GM12874 (cell line): ENCODE measurements around the gene TMEM187.

ENCODE experiments used
- CTCF ChIP-seq: IDR thresholded peaks from 2 replicates; pipeline ENCODE4 v1.5.1; 2011; ENCODE audit warnings: low read depth, mild to moderate bottlenecking, control low read depth, low read length, moderate library complexity; ENCODE audit not compliant: insufficient read depth

The TMEM187 gene

GRCh38 chrX:154019061-154019621 is 46.6 kb downstream of the TMEM187 start:
- no peak for TF ChIP-seq CTCF

DNA sequence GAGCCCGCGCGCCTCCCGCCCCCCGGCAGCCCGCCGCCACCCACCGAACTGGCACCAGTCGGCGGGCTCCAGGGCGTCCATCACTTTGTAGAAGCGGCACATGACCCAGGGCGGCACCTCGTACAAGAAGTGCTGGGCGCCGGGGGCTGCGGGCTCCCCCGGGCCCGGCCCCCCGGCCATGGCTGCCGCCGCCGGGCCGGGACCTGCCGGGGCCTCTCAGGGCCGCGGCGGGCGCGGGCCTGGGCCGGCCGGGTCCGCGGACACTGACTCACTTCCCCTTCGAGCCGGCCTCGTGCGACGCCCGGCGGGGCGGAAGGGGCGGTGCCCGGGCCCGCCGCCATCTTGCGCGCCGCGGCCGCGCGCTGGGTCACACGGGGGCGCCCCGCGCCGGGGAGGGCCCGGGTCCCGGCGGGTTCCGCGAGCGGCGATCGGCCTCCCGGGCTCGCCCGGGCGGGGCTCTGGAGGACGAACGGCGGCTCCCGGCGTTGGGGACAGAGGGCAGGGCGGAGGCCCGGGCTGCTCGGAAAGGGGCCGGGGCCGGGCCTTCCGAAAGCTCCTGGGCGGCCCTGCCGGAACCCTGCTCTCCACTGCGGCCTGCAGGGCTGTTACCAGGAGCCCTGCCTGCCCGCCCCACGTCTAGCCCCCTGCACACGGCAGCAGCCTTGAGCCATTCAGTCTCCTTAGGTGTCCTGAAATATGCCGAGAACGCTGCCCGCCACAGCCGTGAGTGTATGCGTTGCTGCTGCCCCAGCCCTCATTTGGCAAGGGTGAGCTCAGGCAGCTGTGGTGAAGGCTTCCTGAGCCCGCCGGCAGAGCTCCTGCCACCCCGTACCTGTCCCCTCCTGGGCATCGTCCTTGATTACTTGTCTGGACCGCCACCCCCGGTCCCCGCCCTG is 47.3 kb downstream of the TMEM187 start, which contains the start of gene IRAK1:
TSS of gene IRAK1 (minus strand) at position 270 of the 896 bp plus-strand sequence. CDS start at position 180, 90 bp downstream.
- no peak for TF ChIP-seq CTCF

DNA sequence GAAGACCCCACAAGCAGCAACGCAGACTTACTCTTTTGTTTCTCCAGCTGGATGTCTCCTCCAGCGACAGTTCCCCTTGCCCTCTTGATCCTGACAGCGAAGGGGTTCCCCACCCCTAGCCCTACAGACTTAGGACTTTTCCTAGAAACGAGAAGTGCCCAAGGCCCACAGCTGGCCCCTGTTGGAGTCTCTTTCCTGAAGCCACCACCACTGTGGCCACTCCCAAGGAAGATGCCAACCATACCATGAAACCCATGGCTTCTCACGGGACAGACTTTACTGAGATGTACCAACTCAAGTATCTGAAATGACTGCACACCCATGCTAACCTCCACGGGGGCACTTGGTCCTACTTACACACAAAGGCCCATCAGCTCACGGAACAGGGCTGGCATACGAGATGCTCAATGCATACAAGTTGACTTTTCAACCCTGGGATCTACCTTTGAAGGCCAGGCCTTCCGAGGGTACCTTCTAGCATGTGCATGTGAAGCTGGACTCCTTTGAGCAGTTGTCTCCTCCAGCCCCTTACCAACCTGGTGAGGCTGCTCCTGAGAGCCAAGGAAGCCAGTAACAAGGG is 48.1 kb downstream of the TMEM187 start:
- no peak for TF ChIP-seq CTCF

GRCh38 chrX:154021131-154021611 is 48.6 kb downstream of the TMEM187 start:
- TF ChIP-seq CTCF, result no peak

DNA sequence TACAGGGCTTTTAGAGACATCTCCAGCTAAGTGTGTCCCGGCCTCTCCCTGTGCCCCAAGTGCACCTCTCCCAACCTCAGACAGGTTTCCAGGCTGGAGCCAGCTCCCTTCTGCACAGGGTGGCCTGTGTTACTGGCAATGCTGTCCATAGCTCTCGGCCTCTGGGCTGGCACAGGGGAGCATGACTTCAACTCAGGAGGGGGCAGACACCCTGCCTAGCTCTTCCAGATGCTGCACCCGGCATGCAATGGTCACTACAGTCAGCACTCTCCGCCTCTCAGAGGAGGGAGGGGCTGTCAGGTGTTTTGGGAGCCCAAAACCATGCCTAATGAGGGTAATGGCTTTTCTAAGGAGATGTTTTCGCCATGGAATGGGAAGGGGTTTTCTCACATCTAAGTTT is 49.6 kb downstream of the TMEM187 start:
- TF ChIP-seq CTCF, result no peak

GRCh38 chrX:154023276-154024000 is 50.9 kb downstream of the TMEM187 start:
- TF ChIP-seq CTCF, result no peak

- TF ChIP-seq CTCF, result no peak
Measured at GRCh38 chrX:154024271-154024670, 51.7 kb downstream of the TMEM187 start.
